Measurements from ENCODE around the gene MORN5.

- TF ChIP-seq POLR2A (IDR thresholded peaks at IDR 0.05): no peak
- no peak for TF ChIP-seq POLR2AphosphoS5 (IDR thresholded peaks at IDR 0.05)
- TF ChIP-seq, protein P1, sequence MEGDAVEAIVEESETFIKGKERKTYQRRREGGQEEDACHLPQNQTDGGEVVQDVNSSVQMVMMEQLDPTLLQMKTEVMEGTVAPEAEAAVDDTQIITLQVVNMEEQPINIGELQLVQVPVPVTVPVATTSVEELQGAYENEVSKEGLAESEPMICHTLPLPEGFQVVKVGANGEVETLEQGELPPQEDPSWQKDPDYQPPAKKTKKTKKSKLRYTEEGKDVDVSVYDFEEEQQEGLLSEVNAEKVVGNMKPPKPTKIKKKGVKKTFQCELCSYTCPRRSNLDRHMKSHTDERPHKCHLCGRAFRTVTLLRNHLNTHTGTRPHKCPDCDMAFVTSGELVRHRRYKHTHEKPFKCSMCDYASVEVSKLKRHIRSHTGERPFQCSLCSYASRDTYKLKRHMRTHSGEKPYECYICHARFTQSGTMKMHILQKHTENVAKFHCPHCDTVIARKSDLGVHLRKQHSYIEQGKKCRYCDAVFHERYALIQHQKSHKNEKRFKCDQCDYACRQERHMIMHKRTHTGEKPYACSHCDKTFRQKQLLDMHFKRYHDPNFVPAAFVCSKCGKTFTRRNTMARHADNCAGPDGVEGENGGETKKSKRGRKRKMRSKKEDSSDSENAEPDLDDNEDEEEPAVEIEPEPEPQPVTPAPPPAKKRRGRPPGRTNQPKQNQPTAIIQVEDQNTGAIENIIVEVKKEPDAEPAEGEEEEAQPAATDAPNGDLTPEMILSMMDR (IDR thresholded peaks at IDR 0.05): no peak
Measured at GRCh38 chr9:122244349-122244748, 84.6 kb downstream of the MORN5 start.

Measured in transverse colon (tissue), 4 donors.